ENCODE results near the gene FCRL5. TPM values are rescaled to one million over a fixed set of nuclear protein-coding genes. Genes with fewer than 3 reads are reported as not detected.

Gene FCRL5
- not detected in 2 replicates for total RNA-seq

DNA sequence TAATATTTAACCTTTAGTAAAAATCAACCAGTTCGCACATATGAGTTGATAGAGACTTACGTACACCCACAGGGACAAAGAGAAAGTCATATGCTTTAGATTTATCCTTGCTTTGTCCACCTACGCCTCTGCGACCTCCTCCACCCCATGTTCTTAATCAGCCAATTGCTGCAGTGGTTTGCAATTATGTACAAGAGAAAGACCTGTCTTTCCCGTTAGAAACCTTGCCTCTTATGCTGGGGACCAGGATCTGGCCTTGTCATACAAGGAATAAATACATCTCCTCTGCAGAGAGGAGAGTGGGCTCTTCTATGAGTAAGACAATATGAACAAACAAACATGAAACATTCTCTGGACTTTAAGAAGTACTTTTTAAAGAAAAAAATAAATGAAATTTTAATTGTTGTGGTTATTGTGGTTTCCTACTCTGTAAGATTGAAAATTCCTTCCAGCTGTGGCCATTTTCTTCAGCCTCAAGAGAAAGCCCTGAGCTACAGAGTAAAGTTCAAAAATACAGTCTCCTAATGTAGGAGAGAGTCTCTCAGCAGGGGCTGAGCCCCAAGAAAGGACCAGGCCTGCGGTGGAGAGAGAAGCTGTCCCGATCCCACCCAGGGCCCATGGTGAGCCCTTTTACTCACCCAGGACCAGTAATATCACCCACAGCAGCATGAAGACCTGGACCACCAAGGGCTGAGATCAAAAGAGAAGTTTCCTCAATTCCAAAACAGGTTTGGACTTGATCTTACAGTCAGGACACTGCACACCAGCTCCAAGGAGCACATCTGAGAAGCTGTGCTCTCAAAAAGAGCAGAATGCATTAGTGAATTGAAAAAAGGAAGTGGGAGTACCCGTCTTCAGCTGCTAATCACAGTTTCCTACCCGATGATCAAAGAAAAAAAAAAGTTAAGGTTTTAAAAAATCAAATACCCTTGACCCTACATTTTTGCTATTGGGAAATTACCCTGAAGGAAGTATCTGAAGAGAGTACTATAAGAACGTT lies at the start of gene FCRL5:
TSS of gene FCRL5 (minus strand) at position 822 of the 1,000 bp plus-strand sequence. CDS start at position 669, 153 bp downstream.
- Histone ChIP-seq H3K27me3 (ENCODE audit: control insufficient read depth, insufficient read depth, low read length) (no peaks in the 10 kb centered on the region), H3K4me3 (ENCODE audit: low read depth, low read length) (no peak within 1 kb of the TSS), H3K36me3 (ENCODE audit: control insufficient read depth, insufficient read depth, low read length) (no peaks in the 10 kb centered on the region)
- TF ChIP-seq, protein P1, sequence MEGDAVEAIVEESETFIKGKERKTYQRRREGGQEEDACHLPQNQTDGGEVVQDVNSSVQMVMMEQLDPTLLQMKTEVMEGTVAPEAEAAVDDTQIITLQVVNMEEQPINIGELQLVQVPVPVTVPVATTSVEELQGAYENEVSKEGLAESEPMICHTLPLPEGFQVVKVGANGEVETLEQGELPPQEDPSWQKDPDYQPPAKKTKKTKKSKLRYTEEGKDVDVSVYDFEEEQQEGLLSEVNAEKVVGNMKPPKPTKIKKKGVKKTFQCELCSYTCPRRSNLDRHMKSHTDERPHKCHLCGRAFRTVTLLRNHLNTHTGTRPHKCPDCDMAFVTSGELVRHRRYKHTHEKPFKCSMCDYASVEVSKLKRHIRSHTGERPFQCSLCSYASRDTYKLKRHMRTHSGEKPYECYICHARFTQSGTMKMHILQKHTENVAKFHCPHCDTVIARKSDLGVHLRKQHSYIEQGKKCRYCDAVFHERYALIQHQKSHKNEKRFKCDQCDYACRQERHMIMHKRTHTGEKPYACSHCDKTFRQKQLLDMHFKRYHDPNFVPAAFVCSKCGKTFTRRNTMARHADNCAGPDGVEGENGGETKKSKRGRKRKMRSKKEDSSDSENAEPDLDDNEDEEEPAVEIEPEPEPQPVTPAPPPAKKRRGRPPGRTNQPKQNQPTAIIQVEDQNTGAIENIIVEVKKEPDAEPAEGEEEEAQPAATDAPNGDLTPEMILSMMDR (IDR thresholded peaks at IDR 0.05; ENCODE audit: insufficient read depth, low read length, severe bottlenecking): no peak
- no peak for FAIRE-seq
- DNase-seq (ENCODE audit: low read depth): no peak

GRCh38 chr1:157600236-157600635 lies 47.9 kb upstream of the FCRL5 start:
- TF ChIP-seq, protein P1 (IDR thresholded peaks at IDR 0.05; ENCODE audit: insufficient read depth, low read length, severe bottlenecking): no peak
- no peaks in the 10 kb centered on the region for H3K27me3 ChIP-seq (ENCODE audit: control insufficient read depth, insufficient read depth, low read length)
- FAIRE-seq: no peak
- peak; percentile 4 for DNase-seq (ENCODE audit: low read depth)
- H3K4me3 ChIP-seq (ENCODE audit: low read depth, low read length): no peak overlapping the region
- no peaks in the 10 kb centered on the region for H3K36me3 ChIP-seq (ENCODE audit: control insufficient read depth, insufficient read depth, low read length)

- FAIRE-seq: no peak
Observed at GRCh38 chr1:157597959-157598667, 45.8 kb upstream of the FCRL5 start, which contains the start of gene FCRL4. Gene FCRL4 (minus strand): TSS chr1:157598085. CDS start chr1:157597944, 141 bp downstream.

DNA sequence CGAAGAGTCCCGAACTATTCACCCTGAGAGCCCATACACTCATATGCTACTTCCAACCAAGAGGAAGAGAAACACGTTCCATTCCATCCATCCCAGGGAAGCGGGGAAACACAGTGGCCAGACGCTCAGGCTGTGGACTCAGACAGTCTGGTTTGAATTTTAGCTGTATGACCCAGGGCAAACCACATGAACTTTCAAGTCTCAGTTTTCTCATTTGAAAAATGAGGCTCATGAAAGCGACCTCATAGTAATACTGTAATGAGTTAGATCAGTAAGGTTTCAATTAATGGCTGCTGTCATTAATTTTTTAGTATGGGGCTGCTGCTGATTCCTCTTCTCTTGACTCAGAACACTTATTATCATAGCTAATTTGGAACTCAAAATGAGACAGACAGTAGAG lies 44.1 kb upstream of the FCRL5 start:
- Histone ChIP-seq H3K4me3 (ENCODE audit: low read depth, low read length) (no peak overlapping the region), H3K27me3 (ENCODE audit: control insufficient read depth, insufficient read depth, low read length) (no peaks in the 10 kb centered on the region), H3K36me3 (ENCODE audit: control insufficient read depth, insufficient read depth, low read length) (no peaks in the 10 kb centered on the region)
- peak; percentile 40 for FAIRE-seq
- TF ChIP-seq, protein P1 (IDR thresholded peaks at IDR 0.05; ENCODE audit: insufficient read depth, low read length, severe bottlenecking): no peak
- DNase-seq (ENCODE audit: low read depth): no peak

More at GRCh38 chr1:157597959-157598667, 45.8 kb upstream of the FCRL5 start, which contains the start of gene FCRL4:
- H3K36me3 ChIP-seq (ENCODE audit: control insufficient read depth, insufficient read depth, low read length): no peaks in the 10 kb centered on the region
- H3K27me3 ChIP-seq (ENCODE audit: control insufficient read depth, insufficient read depth, low read length): no peaks in the 10 kb centered on the region
- DNase-seq (ENCODE audit: low read depth): no peak
- no peak within 1 kb of the TSS for H3K4me3 ChIP-seq (ENCODE audit: low read depth, low read length)
- TF ChIP-seq, protein P1 (IDR thresholded peaks at IDR 0.05; ENCODE audit: insufficient read depth, low read length, severe bottlenecking): no peak

GRCh38 chr1:157595356-157595755 lies 43.0 kb upstream of the FCRL5 start:
- TF ChIP-seq, protein P1 (IDR thresholded peaks at IDR 0.05; ENCODE audit: insufficient read depth, low read length, severe bottlenecking): no peak
- H3K4me3 ChIP-seq (ENCODE audit: low read depth, low read length): no peak overlapping the region
- H3K36me3 ChIP-seq (ENCODE audit: control insufficient read depth, insufficient read depth, low read length): no peaks in the 10 kb centered on the region
- DNase-seq (ENCODE audit: low read depth) (no peak), FAIRE-seq (no peak)
- no peaks in the 10 kb centered on the region for H3K27me3 ChIP-seq (ENCODE audit: control insufficient read depth, insufficient read depth, low read length)

All from bronchial epithelial cell (primary cell).